AG09309 (cell line): Measurements from ENCODE around the gene PCED1B.

Experiments used
- DNase-seq: peaks from one replicate; pipeline ENCODE4 v3.0.0-alpha.2; 2010; ENCODE audit warnings: low read depth
- H3K4me3 ChIP-seq: 2 replicates; pipeline ENCODE4 v1.5.1; 2011; ENCODE audit warnings: mild to moderate bottlenecking, low read depth, low read length, moderate library complexity; ENCODE audit not compliant: control insufficient read depth
- TF ChIP-seq, protein P1 (sequence below): IDR thresholded peaks from 2 replicates; pipeline ENCODE4 v1.5.1; 2011; ENCODE audit warnings: mild to moderate bottlenecking, low read depth, low read length, inconsistent platforms; ENCODE audit not compliant: insufficient read depth, control insufficient read depth; ENCODE audit errors: missing control alignments

PCED1B gene

DNA sequence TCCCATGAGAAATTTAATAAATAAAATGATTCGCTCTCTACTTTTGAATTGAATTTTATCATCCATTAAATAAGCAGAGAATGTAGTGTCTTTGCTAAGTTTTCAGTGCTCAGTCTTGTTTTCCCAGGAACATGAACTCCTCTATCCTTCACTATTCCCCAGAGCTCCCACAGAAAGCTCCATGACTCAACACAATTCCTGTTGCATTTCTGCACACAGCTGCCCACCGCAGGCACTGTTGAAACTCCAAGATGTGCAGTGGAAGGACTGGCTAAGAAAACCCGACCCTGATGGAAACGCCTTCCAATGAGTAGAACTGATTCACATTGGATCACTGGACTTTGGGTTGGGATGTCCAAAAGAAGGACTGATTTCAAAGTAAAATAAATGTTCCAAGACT, 202.8 kb downstream of the PCED1B start:
- DNase-seq, result peak; percentile 28
- TF ChIP-seq, protein P1, sequence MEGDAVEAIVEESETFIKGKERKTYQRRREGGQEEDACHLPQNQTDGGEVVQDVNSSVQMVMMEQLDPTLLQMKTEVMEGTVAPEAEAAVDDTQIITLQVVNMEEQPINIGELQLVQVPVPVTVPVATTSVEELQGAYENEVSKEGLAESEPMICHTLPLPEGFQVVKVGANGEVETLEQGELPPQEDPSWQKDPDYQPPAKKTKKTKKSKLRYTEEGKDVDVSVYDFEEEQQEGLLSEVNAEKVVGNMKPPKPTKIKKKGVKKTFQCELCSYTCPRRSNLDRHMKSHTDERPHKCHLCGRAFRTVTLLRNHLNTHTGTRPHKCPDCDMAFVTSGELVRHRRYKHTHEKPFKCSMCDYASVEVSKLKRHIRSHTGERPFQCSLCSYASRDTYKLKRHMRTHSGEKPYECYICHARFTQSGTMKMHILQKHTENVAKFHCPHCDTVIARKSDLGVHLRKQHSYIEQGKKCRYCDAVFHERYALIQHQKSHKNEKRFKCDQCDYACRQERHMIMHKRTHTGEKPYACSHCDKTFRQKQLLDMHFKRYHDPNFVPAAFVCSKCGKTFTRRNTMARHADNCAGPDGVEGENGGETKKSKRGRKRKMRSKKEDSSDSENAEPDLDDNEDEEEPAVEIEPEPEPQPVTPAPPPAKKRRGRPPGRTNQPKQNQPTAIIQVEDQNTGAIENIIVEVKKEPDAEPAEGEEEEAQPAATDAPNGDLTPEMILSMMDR, result no peak
- no peak overlapping the region for H3K4me3 ChIP-seq
